ENCODE data around the gene ARMC7.
A peak's percentile ranks its signal among the peaks of the same experiment; 100 is the strongest.
"Not testable (repeated sequence)": the region's sequence is repeated elsewhere in the genome, so short reads cannot be mapped to it uniquely, and the experiment has no call there.

The ARMC7 gene

DNA sequence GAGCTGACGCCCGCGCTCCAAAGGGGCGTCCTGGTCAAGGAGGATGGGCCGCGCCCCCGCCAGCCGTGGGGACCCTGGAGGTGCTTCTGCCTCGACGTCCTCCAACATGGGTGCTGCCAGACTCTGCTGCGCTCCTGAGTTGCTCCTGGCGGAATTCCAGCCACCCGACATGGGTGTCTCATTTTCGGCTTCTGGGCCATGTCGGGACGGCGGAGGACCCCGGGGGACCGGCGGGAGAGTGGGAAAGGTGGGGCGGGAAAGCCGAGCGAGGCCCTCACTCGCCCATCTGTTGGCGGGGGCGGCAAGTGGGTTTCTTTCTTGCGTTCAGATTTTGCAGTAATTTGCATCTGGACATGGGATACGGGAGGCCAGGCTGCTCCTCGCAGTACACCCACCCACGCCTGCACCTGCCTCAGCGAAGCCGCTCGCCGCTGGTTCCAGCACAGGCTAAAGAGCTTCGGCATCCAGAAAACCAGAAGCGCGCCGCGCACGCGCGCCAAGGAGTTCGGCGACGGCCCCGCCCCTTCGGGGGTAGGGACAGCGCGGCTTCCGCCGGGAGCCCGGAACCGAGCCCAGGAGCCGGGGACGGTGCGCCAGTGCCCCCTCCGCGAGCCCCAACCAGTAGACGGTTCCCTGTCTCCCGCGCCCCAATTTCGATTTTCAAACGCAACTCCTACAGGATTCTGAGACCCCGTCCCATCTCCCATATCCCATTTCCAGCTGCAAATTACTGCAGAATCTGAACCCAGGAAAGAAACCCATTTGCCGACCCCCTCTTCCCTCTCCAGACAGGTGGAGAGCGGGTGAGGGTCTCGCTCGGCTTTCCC lies at the start of gene ARMC7:
Gene ARMC7 (plus strand): TSS at position 563 of the 827 bp plus-strand sequence. CDS start 320 bp downstream, outside the sequence.
- peak; percentile 84 for DNase-seq

- no peak for DNase-seq
Observed at GRCh38 chr17:75060434-75061054, 49.2 kb upstream of the ARMC7 start.

DNA sequence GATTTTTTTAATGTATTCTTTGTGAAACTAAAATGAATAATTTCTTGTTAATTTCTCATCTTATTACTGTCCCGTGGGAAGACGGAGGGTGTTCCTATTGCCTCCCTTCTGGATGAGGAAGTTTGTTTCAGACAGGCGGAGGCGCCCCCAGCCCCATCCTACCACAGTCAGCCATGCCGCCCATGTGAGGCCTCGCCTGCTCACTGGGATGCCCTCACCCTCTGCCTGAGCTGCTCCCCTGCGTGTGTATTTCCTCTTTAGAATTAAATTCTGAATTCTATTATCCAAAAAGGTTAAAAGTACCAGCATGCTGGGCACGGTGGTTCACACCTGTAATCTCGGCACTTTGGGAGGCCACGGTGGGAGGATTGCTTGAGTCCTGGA lies 48.7 kb upstream of the ARMC7 start:
- no peak for DNase-seq

- no peak for DNase-seq
Observed at GRCh38 chr17:75061618-75062017, 48.2 kb upstream of the ARMC7 start.

DNA sequence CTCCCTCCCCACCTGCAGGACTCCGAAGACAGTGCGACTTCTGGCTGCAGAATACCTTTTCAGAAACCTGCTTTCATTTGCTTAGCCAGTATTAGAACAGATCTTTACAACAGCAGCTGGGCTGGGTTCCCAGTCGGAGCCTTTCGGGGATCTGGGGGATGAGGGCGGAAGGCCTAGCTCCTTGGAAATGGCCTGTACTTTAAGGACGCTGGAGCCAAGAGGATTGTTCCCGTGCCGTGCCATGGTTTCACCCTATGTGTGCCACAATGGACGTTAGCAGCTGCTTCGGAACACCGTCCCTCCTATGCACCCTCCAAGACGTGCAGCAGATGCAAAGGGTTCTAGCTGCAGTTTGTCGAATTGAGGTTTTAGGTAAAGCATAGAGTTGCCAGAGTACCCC lies 46.6 kb upstream of the ARMC7 start:
- no peak for DNase-seq

DNA sequence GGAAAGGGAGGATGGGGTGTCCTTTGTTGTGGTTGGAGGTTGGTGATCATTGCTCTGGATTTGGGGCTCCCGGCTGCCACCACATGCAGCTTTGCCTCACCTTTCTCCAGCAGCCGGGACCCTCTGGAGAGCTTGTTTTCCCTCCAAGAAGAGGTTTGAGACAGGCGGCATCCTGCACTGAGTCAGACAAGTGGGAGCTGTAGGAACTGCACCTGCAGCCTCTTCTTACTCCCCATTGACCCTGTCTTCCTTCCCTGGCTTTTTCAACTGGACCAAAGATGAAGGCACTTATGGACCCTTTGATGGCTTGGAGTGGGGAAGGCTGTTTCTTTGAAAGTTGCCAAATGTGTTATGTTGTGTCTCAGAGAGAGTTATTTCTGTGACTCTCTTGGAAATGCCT lies 46.1 kb upstream of the ARMC7 start:
- no peak for DNase-seq

DNA sequence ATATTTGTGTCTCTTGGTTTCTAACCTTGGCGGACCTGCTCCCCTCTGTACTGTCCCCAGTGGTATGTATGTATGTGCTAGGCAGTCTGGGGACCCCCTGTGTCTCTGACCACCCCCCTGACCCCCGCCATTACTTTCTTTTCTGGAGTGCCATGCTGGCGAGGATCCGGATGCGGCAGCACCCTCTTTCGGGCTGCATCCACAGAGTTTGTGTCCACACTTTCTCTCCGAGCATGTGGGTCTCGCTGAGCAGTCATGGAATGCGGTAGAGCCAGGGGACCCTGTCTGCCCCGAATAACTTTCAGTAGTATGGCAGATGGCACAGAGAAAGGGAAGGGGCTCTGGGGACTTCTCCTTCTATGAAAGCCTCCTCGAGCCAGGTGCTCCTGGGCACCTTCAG lies 45.7 kb upstream of the ARMC7 start:
- DNase-seq, result no peak

DNA sequence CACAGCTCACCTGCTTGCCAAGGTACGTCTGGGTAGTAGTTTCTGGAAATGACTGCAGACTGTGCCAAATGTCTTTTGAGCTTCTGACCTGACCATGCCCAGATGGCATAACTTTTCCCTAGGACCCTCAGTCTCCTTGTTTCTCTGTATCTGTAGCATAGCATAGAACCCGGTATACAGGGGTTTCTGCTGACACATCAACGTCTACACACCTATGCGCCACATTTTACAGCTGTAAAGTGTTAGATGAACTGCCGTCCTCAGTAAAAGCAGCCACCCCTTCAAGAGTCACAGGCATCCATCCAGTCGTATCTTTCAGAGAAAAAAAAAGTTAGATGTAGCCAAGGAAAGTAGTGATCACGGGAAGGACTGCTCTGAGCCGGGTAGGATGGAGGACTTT lies 45.3 kb upstream of the ARMC7 start:
- no peak for DNase-seq

DNA sequence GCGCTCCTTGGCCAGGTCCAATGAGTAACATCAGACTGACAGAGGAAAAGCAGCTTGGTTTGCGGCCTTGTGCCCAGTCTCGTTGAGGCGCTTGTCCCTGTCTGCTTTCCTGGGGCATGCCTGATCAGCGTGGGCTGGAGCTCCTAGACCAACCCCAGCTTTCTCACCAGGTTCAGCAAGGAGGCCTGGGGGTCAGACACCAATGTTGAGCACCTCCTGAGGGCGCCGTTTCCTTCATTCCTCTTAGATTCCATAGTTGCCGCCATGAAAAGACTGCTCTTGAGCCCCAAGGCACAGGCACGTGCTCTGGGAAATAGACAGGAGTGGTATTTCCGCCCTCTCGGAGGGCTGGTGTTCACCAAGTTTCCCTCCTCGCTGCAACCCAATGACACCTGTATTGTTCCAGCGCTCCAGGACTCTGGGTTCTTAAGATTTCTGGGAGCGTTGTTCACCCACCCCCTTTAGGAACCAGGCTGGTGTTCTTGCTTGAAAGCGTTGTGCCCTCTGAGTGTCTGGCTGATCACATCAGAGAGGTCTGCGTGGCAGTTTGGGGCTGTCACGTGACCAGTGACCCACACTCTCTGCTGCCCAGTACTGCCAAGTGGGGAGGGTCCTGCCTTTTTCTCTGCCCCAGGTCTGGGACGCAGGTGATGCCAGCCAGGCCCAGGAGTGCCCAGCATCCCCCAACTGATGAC lies 44.8 kb upstream of the ARMC7 start:
- DNase-seq, result no peak

DNA sequence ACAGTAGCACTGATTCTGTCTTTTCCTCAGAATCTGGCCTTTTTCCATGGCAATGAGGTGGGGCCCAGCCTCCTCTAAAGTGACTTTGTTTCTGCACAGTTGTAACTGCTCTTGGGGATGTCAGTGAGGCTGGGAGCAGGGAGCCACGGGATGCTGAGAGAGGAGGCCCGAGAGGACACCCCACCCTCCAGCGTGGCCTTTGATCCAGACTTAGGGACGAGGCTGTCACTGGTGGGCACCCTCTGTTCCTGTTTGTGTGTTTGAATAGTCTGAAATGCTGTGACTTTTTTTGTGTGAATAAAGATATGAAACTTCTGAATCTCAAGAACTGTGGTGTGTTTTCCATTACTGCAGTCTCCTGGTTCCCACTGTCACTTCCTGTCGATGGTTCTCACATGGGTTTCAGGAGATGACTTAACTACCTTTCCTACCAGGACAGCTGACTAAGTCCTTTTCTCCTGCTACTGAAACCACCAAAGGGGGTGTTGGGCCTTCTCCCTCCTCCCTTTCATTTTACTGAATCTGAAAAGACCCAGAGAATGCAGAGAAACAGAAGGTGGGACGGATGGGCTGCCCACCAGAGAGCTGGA lies 44.1 kb upstream of the ARMC7 start:
- no peak for DNase-seq

GRCh38 chr17:75067856-75068255 lies 41.9 kb upstream of the ARMC7 start:
- DNase-seq, result no peak

DNA sequence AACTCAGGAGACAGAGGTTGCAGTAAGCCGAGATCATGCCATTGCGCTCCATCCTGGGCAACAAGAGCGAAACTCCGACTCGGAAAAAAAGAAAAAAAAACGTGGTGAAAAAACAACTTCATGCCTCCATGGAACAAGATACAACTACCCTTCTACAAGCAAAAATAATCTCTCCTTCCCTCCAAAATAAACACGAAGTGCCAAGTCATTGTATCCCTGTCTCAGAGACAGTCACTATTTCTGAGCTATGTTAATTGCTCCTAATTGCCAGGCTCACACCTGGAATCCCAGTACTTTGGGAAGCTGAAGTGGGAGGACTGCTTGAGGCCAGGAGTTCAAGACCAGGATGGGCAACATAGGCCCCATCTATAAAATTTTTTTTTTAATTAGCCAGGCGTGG lies 41.0 kb upstream of the ARMC7 start:
- DNase-seq, result no peak

DNA sequence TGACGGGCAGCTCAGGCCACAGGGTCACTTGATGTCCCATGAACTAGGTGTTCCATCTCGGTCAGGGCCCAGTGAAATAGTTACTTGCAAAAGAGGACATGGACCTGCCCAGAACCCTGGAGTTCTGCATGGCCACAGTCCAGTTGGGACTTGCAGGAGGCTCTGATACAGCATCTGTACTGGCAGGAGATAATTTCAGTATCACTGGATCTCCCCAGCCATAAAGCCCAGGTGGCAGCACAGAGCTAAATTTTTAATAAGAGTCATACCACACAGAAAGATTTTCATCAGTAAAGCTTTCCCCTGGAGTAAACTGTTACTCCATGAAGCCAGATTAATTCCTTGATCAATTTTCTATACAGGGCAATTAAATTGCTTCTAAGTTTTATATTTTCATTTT lies 40.0 kb upstream of the ARMC7 start:
- DNase-seq, result no peak

- not testable (repeated sequence) for DNase-seq
Observed at GRCh38 chr17:75071478-75072271, 38.1 kb upstream of the ARMC7 start.

- not testable (repeated sequence) for DNase-seq
Observed at GRCh38 chr17:75072909-75073308, 36.9 kb upstream of the ARMC7 start.

DNA sequence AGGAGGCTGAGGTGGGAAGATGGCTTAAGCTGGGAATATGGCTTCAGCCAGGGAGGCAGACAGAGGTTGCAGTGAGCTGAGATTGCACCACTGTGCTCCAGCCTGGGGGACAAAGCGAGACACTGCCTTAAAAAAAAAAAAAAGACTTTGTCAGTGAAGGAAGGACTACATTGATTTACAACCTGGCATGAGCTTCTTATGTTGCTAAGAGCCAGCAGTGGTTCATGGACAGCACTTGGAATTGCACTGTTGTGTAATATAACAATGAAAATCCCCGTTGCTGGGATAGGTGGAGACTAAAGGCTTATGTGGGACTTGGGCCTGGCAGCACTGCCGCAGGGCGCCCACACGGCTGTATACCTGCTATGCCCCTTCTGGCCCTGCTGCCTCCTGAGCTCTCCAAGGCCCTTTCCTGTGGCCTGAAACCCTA lies 36.1 kb upstream of the ARMC7 start:
- DNase-seq, result no peak

DNA sequence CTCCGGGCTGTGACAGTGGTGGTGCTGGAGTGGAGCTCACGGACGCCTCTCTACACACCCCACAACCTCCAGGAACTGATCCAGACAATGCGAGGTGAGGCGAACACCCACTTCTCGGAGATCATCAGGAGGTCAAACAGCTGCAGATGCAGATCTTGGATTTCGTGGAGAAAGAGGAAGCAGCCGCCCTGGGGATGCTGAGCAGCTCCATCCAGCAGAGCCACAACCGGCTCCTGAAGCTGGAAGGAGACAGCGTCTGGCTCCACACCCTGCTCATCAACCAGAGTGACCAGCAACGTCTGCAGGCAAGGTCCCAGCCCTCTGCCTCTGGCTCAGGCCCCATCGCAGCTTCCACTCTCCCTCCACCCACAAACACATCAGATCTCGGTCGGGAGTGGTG lies 35.2 kb upstream of the ARMC7 start:
- no peak for DNase-seq

GRCh38 chr17:75075597-75076336 lies 34.0 kb upstream of the ARMC7 start:
- peak; percentile 33 for DNase-seq

DNA sequence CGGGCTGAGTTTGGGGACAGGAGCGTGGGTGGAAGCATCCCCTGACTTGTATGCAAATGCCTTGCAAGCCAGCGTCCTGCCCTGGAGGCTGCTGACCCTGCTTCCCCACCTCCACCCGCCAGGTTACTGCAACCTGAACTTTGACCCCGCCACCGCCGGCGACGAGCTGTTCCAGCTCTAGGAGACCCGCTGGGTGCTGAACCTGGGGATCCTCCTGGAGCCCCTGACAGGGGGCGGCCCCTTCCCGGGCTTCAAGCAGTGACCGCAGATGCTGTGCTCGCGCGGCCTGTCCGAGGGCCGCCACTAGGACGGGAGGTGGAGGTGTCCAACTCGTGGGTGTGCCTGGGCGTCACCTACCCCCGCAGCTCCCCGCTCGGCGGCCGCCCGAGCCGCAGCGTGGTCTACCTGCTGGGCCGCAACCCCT lies 32.7 kb upstream of the ARMC7 start:
- no peak for DNase-seq

DNA sequence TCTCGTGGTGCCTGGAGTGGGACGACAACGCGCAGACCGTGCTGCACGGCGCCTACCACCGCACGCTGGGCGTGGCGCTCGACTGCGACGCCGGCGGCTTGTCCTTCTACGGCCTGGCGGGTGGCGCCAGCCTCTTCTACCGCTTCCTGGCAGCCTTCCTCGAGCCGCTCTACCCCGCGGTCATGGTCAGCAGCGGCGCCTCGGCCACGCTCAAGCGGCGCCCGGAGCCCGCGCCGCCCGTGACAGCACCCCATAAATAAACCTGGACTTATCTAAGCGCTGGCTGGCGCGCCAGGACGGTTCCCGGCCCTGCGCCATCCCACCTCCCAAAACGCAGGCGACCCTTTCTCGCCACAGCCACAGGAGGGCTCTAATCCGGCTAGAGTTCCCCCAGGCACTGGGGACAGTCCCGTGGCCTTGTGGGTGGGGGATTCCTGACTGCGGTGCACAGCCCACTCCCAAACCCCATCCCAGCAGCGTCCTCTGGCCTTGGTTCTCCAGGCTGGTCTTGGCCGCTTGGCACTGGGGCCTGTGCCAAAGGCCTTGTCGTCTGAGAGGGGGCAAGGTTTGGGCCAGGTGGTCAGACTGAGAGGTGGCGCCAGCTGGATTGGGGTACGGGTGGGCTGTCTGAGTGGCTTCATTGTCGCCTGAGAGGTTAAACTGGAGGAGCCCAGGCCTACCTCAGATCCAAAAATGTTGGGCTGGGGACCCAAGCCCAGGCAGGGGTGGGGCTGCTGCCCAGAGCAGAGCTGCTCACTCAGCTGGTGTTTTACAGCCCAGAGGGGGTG lies 32.1 kb upstream of the ARMC7 start:
- peak; percentile 64 for DNase-seq

All from midbrain (tissue), 1 donor.